T-helper 17 cell (primary cell): ENCODE results near the gene PITPNM3. TPM values are rescaled to one million over a fixed set of nuclear protein-coding genes. Genes with fewer than 3 reads are reported as not detected.

Experiments used
- ATAC-seq: fragments of 150-1000 bp; cut with Tn5 transposase; 2 replicates; pipeline ENCODE4 v1.10.0; 2021; ENCODE audit warnings: mild to moderate bottlenecking, moderate library complexity
- DNase-seq, 3 donors: peaks; one replicate each; pipeline versions ENCODE4 v3.0.0 to v3.0.0-alpha.2; 2020 to 2021
- H3K9me3 ChIP-seq: one replicate; pipeline ENCODE4 v1.7.0; 2013; ENCODE audit warnings: low read length, mild to moderate bottlenecking; ENCODE audit not compliant: control insufficient read depth, poor library complexity, severe bottlenecking
- H3K27ac Mint-ChIP-seq: one replicate; pipeline ENCODE4 v1.8.0; 2022; ENCODE audit warnings: mild to moderate bottlenecking, moderate library complexity, mixed read lengths
- H3K27me3 Mint-ChIP-seq: one replicate; pipeline ENCODE4 v1.8.0; 2022; ENCODE audit warnings: mixed read lengths
- H3K36me3 Mint-ChIP-seq: one replicate; pipeline ENCODE4 v1.8.0; 2022; ENCODE audit warnings: low read depth, mixed read lengths
- H3K4me1 Mint-ChIP-seq: one replicate; pipeline ENCODE4 v1.8.0; 2022; ENCODE audit warnings: mild to moderate bottlenecking, mixed read lengths
- H3K4me3 Mint-ChIP-seq: one replicate; pipeline ENCODE4 v1.8.0; 2022; ENCODE audit warnings: mild to moderate bottlenecking, moderate library complexity, mixed read lengths
- total RNA-seq, 4 donors: library from RNA in 2 of 4; stranded (reverse) in 2 of 4; gene quantifications; one replicate each; pipeline ENCODE4 v1.2.3 and lab custom pipeline; 2022 to 2026

Gene PITPNM3
- total RNA-seq, 2 donors from 2014 or later, result 0.31 to 0.52 TPM

- ATAC-seq (no peak), DNase-seq (no peak)
- H3K9me3 ChIP-seq, result no peaks in the 10 kb centered on the region
- peaks cover 34% of the 10 kb centered on the region for H3K27me3 Mint-ChIP-seq
- peaks cover 3% of the 10 kb centered on the region for H3K36me3 Mint-ChIP-seq
- peaks cover 9% of the 10 kb centered on the region for H3K4me1 Mint-ChIP-seq
- H3K4me3 Mint-ChIP-seq, result no peak overlapping the region
- no peak overlapping the region for H3K27ac Mint-ChIP-seq
Measured at GRCh38 chr17:6468051-6468790, 88.1 kb downstream of the PITPNM3 start.

- Mint-ChIP-seq H3K27ac (no peak overlapping the region), H3K4me1 (peaks cover 6% of the 10 kb centered on the region), H3K4me3 (no peak overlapping the region), H3K36me3 (peaks cover 3% of the 10 kb centered on the region), H3K27me3 (peaks cover 32% of the 10 kb centered on the region)
- ATAC-seq (no peak), DNase-seq (no peak)
- no peaks in the 10 kb centered on the region for H3K9me3 ChIP-seq
Measured at GRCh38 chr17:6467567-6467966, 88.8 kb downstream of the PITPNM3 start.

- peaks cover 36% of the 10 kb centered on the region for H3K27me3 Mint-ChIP-seq
- ATAC-seq (no peak), DNase-seq (no peak)
- H3K36me3 Mint-ChIP-seq, result peaks cover 3% of the 10 kb centered on the region
- no peak overlapping the region for H3K4me3 Mint-ChIP-seq
- no peaks in the 10 kb centered on the region for H3K9me3 ChIP-seq
- H3K4me1 Mint-ChIP-seq, result peaks cover 13% of the 10 kb centered on the region
- H3K27ac Mint-ChIP-seq, result peak overlapping the region; percentile 9
Measured at GRCh38 chr17:6465206-6466003, 91.0 kb downstream of the PITPNM3 start.

GRCh38 chr17:6464446-6465041, 91.8 kb downstream of the PITPNM3 start:
- peaks cover 11% of the 10 kb centered on the region for H3K4me1 Mint-ChIP-seq
- H3K9me3 ChIP-seq, result no peaks in the 10 kb centered on the region
- no peak for DNase-seq

GRCh38 chr17:6463616-6464445, 92.5 kb downstream of the PITPNM3 start:
- no peak for DNase-seq
- peaks cover 6% of the 10 kb centered on the region for H3K36me3 Mint-ChIP-seq

More at GRCh38 chr17:6464446-6465041, 91.8 kb downstream of the PITPNM3 start:
- H3K27ac Mint-ChIP-seq, result no peak overlapping the region
- peaks cover 6% of the 10 kb centered on the region for H3K36me3 Mint-ChIP-seq
- ATAC-seq, result no peak
- no peak overlapping the region for H3K4me3 Mint-ChIP-seq
- peaks cover 29% of the 10 kb centered on the region for H3K27me3 Mint-ChIP-seq

GRCh38 chr17:6462692-6463091, 93.7 kb downstream of the PITPNM3 start:
- Mint-ChIP-seq H3K27ac (no peak overlapping the region), H3K4me3 (no peak overlapping the region), H3K36me3 (peaks cover 6% of the 10 kb centered on the region), H3K27me3 (peaks cover 17% of the 10 kb centered on the region), H3K4me1 (peaks cover 11% of the 10 kb centered on the region)
- ATAC-seq, result no peak
- H3K9me3 ChIP-seq, result no peaks in the 10 kb centered on the region
- no peak for DNase-seq

More at GRCh38 chr17:6463616-6464445, 92.5 kb downstream of the PITPNM3 start:
- no peaks in the 10 kb centered on the region for H3K9me3 ChIP-seq
- Mint-ChIP-seq H3K4me1 (peaks cover 11% of the 10 kb centered on the region), H3K4me3 (no peak overlapping the region), H3K27ac (no peak overlapping the region), H3K27me3 (peaks cover 22% of the 10 kb centered on the region)
- no peak for ATAC-seq

- peaks cover 6% of the 10 kb centered on the region for H3K36me3 Mint-ChIP-seq
- H3K27me3 Mint-ChIP-seq, result peaks cover 17% of the 10 kb centered on the region
- peak overlapping the region; percentile 75 for H3K27ac Mint-ChIP-seq
- peaks cover 13% of the 10 kb centered on the region for H3K4me1 Mint-ChIP-seq
- H3K9me3 ChIP-seq, result no peaks in the 10 kb centered on the region
- no peak overlapping the region for H3K4me3 Mint-ChIP-seq
- ATAC-seq (no peak), DNase-seq (no peak)
Measured at GRCh38 chr17:6461792-6462524, 94.4 kb downstream of the PITPNM3 start.

- Mint-ChIP-seq H3K27me3 (peaks cover 14% of the 10 kb centered on the region), H3K27ac (peak overlapping the region; percentile 75), H3K4me1 (peaks cover 17% of the 10 kb centered on the region), H3K36me3 (peaks cover 6% of the 10 kb centered on the region), H3K4me3 (no peak overlapping the region)
- no peak for DNase-seq
- H3K9me3 ChIP-seq, result no peaks in the 10 kb centered on the region
- no peak for ATAC-seq
Measured at GRCh38 chr17:6461246-6461645, 95.1 kb downstream of the PITPNM3 start.

- H3K27me3 Mint-ChIP-seq, result peaks cover 8% of the 10 kb centered on the region
- H3K36me3 Mint-ChIP-seq, result peaks cover 3% of the 10 kb centered on the region
- H3K27ac Mint-ChIP-seq, result no peak overlapping the region
- no peak for DNase-seq
- H3K4me3 Mint-ChIP-seq, result no peak overlapping the region
- no peak for ATAC-seq
- H3K4me1 Mint-ChIP-seq, result peaks cover 18% of the 10 kb centered on the region
- H3K9me3 ChIP-seq, result no peaks in the 10 kb centered on the region
Measured at GRCh38 chr17:6460531-6461161, 95.7 kb downstream of the PITPNM3 start.

- H3K4me3 Mint-ChIP-seq, result no peak overlapping the region
- no peak for DNase-seq
- H3K4me1 Mint-ChIP-seq, result peaks cover 23% of the 10 kb centered on the region
- no peak for ATAC-seq
- H3K27me3 Mint-ChIP-seq, result peaks cover 6% of the 10 kb centered on the region
- H3K27ac Mint-ChIP-seq, result no peak overlapping the region
- H3K9me3 ChIP-seq, result no peaks in the 10 kb centered on the region
- H3K36me3 Mint-ChIP-seq, result peaks cover 3% of the 10 kb centered on the region
Measured at GRCh38 chr17:6458460-6458950, 97.8 kb downstream of the PITPNM3 start.

- ATAC-seq (no peak), DNase-seq (no peak)
- Mint-ChIP-seq H3K36me3 (peaks cover 3% of the 10 kb centered on the region), H3K4me3 (no peak overlapping the region), H3K27me3 (peaks cover 6% of the 10 kb centered on the region), H3K27ac (no peak overlapping the region), H3K4me1 (peaks cover 26% of the 10 kb centered on the region)
- no peaks in the 10 kb centered on the region for H3K9me3 ChIP-seq
Measured at GRCh38 chr17:6457688-6458459, 98.5 kb downstream of the PITPNM3 start.
